ENCODE measurements around the gene BTNL9.

DNA sequence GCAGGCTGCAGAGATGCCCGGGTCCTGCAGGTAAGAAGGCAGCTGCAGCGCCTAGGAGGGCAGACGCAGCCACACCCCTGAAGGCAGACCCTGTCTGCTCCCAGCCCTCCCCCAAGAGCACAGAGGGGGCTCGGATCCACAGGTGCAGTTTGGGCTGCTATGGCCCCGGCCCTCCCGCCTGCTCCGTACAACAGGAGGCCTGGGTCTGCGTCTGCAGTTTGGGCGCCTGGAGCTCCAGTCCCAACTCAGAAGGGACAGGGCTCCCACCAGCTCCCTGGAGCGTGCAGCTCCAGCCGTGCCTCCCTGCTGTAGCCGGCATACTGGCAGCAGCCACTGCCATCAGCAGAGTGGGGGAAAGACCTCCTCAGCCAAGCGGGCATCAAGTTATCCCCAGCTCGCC is 30.5 kb downstream of the BTNL9 start:
- TF ChIP-seq, protein P1, sequence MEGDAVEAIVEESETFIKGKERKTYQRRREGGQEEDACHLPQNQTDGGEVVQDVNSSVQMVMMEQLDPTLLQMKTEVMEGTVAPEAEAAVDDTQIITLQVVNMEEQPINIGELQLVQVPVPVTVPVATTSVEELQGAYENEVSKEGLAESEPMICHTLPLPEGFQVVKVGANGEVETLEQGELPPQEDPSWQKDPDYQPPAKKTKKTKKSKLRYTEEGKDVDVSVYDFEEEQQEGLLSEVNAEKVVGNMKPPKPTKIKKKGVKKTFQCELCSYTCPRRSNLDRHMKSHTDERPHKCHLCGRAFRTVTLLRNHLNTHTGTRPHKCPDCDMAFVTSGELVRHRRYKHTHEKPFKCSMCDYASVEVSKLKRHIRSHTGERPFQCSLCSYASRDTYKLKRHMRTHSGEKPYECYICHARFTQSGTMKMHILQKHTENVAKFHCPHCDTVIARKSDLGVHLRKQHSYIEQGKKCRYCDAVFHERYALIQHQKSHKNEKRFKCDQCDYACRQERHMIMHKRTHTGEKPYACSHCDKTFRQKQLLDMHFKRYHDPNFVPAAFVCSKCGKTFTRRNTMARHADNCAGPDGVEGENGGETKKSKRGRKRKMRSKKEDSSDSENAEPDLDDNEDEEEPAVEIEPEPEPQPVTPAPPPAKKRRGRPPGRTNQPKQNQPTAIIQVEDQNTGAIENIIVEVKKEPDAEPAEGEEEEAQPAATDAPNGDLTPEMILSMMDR (IDR thresholded peaks at IDR 0.05; ENCODE audit: low read depth, low read length) = no peak
- no peak for TF ChIP-seq EZH2phosphoT487 (IDR thresholded peaks at IDR 0.05; ENCODE audit: low read depth)

All from OCI-LY3 (cell line).